Endothelial cell of umbilical vein (primary cell): ENCODE measurements around the gene KANSL1L. TPM values are rescaled to one million over a fixed set of nuclear protein-coding genes. Genes with fewer than 3 reads are reported as not detected.

Experiments used
- BruUV-seq: library from RNA; stranded (reverse); fragments of 400-500 nt; replicated peaks from 2 replicates; lab custom pipeline; 2021; lab: Mats Ljungman, UMichigan
- CTCF ChIA-PET: fragments of 300-600, 350-600 bp; sonication (Branson Sonifier 250); formaldehyde crosslinking; loops from one replicate; lab custom pipeline; 2021; ENCODE audit warnings: antibody characterized with exemption, inconsistent platforms; lab: Charles Lee
- POLR2A ChIA-PET: fragments of 300-600, 350-600 bp; sonication (Branson Sonifier 250); formaldehyde crosslinking; loops from one replicate; lab custom pipeline; 2021; ENCODE audit warnings: antibody characterized with exemption, inconsistent platforms; lab: Charles Lee
- DNase-seq: peaks from one replicate; pipeline ENCODE4 v3.0.0-alpha.2; 2011; ENCODE audit warnings: low read depth, low spot score
- FAIRE-seq: peaks from 2 replicates; lab custom pipeline; 2011; peaks lifted over from hg19 to GRCh38; lab: Jason Lieb, UNC
- H2AFZ ChIP-seq: 2 replicates; pipeline ENCODE4 v1.6.0; 2012; ENCODE audit warnings: low read depth, low read length, control low read depth, inconsistent platforms
- H3K27ac ChIP-seq: 2 replicates; pipeline ENCODE4 v1.5.1; 2011; ENCODE audit warnings: low read depth, mild to moderate bottlenecking, control low read depth, low read length, moderate library complexity; ENCODE audit not compliant: insufficient read depth
- H3K27me3 ChIP-seq, 2 experiments: 2 replicates each; pipeline versions ENCODE4 v1.6.0 to v1.6.1; 2011; ENCODE audit warnings: low read length in 2 of 2, mixed read lengths in 1 of 2; ENCODE audit not compliant: control insufficient read depth in 2 of 2, insufficient read depth in 2 of 2
- H3K36me3 ChIP-seq, 2 experiments: 2 replicates in 1 of 2; 3 replicates in 1 of 2; pipeline ENCODE4 v1.5.1; 2011; ENCODE audit warnings: low read length in 2 of 2, mild to moderate bottlenecking in 1 of 2, moderate library complexity in 1 of 2; ENCODE audit not compliant: control insufficient read depth in 2 of 2, insufficient read depth in 2 of 2; ENCODE audit errors: extremely low read depth in 1 of 2
- H3K4me1 ChIP-seq: 3 replicates; pipeline ENCODE4 v1.5.1; 2011; ENCODE audit warnings: mild to moderate bottlenecking, low read length; ENCODE audit not compliant: control insufficient read depth, insufficient read depth; ENCODE audit errors: extremely low read depth
- H3K4me2 ChIP-seq: 2 replicates; pipeline ENCODE4 v1.6.1; 2011; ENCODE audit warnings: low read length, control low read depth, mixed read lengths; ENCODE audit not compliant: insufficient read depth
- H3K4me3 ChIP-seq, 3 experiments: fragments of 200-600 bp in 1 of 3; sonication (generic), shearing (Covaris generic) in 1 of 3; replicated peaks in 1 of 3; 2 replicates each; pipeline ENCODE4 v1.5.1; 2011 to 2016; ENCODE audit warnings: control low read depth in 3 of 3, low read length in 3 of 3, mild to moderate bottlenecking in 2 of 3, inconsistent platforms in 1 of 3, low read depth in 1 of 3, moderate library complexity in 1 of 3; ENCODE audit not compliant: insufficient read depth in 1 of 3
- H3K79me2 ChIP-seq: 2 replicates; pipeline ENCODE4 v1.6.0; 2012; ENCODE audit warnings: low read length, inconsistent platforms; ENCODE audit not compliant: control insufficient read depth, insufficient read depth
- H3K9ac ChIP-seq: replicated peaks from 2 replicates; pipeline ENCODE3; 2011; ENCODE audit warnings: low read length, control low read depth; ENCODE audit not compliant: insufficient read depth; ENCODE audit errors: extremely low read depth
- H3K9me1 ChIP-seq: replicated peaks from 3 replicates; pipeline ENCODE4 v1.6.0; 2011; ENCODE audit warnings: mild to moderate bottlenecking, low read length; ENCODE audit not compliant: control insufficient read depth, insufficient read depth; ENCODE audit errors: extremely low read depth
- H3K9me3 ChIP-seq: replicated peaks from 2 replicates; pipeline ENCODE4 v1.5.1; 2012; ENCODE audit warnings: low read length, inconsistent platforms; ENCODE audit not compliant: control insufficient read depth, insufficient read depth
- H4K20me1 ChIP-seq: replicated peaks from 2 replicates; pipeline ENCODE3; 2011; ENCODE audit warnings: mild to moderate bottlenecking, low read length; ENCODE audit not compliant: control insufficient read depth, insufficient read depth; ENCODE audit errors: extremely low read depth
- CTCF ChIP-seq, 2 donors: IDR thresholded peaks; 1 replicate in 1 of 2; 2 replicates in 1 of 2; pipeline ENCODE4 v1.5.1; 2011; ENCODE audit warnings: low read length in 2 of 2, mild to moderate bottlenecking in 2 of 2, moderate library complexity in 2 of 2, control low read depth in 1 of 2, inconsistent platforms in 1 of 2, low read depth in 1 of 2; ENCODE audit not compliant: insufficient read depth in 1 of 2; ENCODE audit errors: extremely low read depth in 1 of 2
- FOS ChIP-seq: IDR thresholded peaks from 2 replicates; pipeline ENCODE4 v1.6.1; 2011; ENCODE audit warnings: mild to moderate bottlenecking, low read length, moderate library complexity, borderline replicate concordance; ENCODE audit not compliant: insufficient read depth
- JUN ChIP-seq: IDR thresholded peaks from 2 replicates; pipeline ENCODE4 v1.6.1; 2011; ENCODE audit warnings: borderline replicate concordance, low read depth; ENCODE audit not compliant: insufficient read length, insufficient read depth
- MYC ChIP-seq: IDR thresholded peaks from one replicate; pipeline ENCODE4 v1.6.1; 2011; ENCODE audit warnings: mild to moderate bottlenecking, low read depth, low read length
- POLR2AphosphoS5 ChIP-seq: IDR thresholded peaks from 2 replicates; pipeline ENCODE4 v1.6.1; 2012; ENCODE audit warnings: low read depth, mild to moderate bottlenecking, control low read depth, low read length, moderate library complexity; ENCODE audit not compliant: insufficient read depth
- dilution Hi-C: fragments of 300-500 bp; cut with MboI; formaldehyde crosslinking; loops from one replicate; pipeline ENCODE4 v1.15.0; 2019; ENCODE audit warnings: low sequenced_read_pairs; ENCODE audit not compliant: extremely low pct_ligation_motif_present
- intact Hi-C: fragments of 100-400 bp; cut with micrococcal nuclease; formaldehyde crosslinking; loops from one replicate; pipeline ENCODE4 v1.10.0; 2022
- polyA plus RNA-seq, 4 experiments: library from polyadenylated mRNA; depleted of rRNA in 3 of 4; stranded (reverse) in 3 of 4; unstranded in 1 of 4; fragments of >200 nt; gene quantifications; 2 replicates each; pipeline versions ENCODE4 v1.2.1 to v1.2.3, GENCODE V29; 2011 to 2012; ENCODE audit warnings: missing spikeins in 1 of 4
- total RNA-seq: library from RNA; stranded (reverse); gene quantifications from 2 replicates; pipeline ENCODE4 v1.2.3, GENCODE V29; 2021
- TF ChIP-seq, protein P1 (sequence below): IDR thresholded peaks from 2 replicates; pipeline ENCODE4 v1.6.1; 2011; ENCODE audit not compliant: insufficient read depth, insufficient read length

KANSL1L gene
- total and polyA plus RNA-seq, 2 donors (not counting 3 experiments of a cell fraction or from before 2014, with no cell fraction given) = 4.3 to 14.0 TPM

GRCh38 chr2:210092791-210093190, 78.4 kb downstream of the KANSL1L start:
- DNase-seq (no peak), FAIRE-seq (no peak)
- Histone ChIP-seq H3K79me2 (no peaks in the 10 kb centered on the region), H3K9me1 (no peaks in the 10 kb centered on the region), H4K20me1 (no peaks in the 10 kb centered on the region), H3K4me2 (no peak overlapping the region), H3K27ac (no peak overlapping the region), H2AFZ (no peak overlapping the region), H3K9me3 (no peaks in the 10 kb centered on the region), H3K27me3 (no peaks in the 10 kb centered on the region), H3K4me1 (no peaks in the 10 kb centered on the region), H3K9ac (no peak overlapping the region), H3K4me3 (no peak overlapping the region), H3K36me3 (no peaks in the 10 kb centered on the region)
- intact Hi-C loops = no loop called here
- CTCF ChIA-PET = interaction anchor here (0.7 kb wide), 1 partner anchor 20 kb away, joined by 3 read pairs; no protein-coding TSS in a partner anchor
- BruUV-seq = no TSS peak
- TF ChIP-seq JUN (no peak), FOS (no peak), POLR2AphosphoS5 (no peak), MYC (no peak), CTCF (IDR thresholded peaks at IDR 0.05; ENCODE audit: extremely low read depth in 1 of 2, insufficient read depth in 1 of 2, low read depth in 1 of 2, low read length in 2 of 2) (no peak)
- TF ChIP-seq, protein P1, sequence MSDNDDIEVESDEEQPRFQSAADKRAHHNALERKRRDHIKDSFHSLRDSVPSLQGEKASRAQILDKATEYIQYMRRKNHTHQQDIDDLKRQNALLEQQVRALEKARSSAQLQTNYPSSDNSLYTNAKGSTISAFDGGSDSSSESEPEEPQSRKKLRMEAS = no peak
- dilution Hi-C loops = no loop called here
- POLR2A ChIA-PET = no interaction called here
